ENCODE measurements around the gene DNAH5. TPM values are rescaled to one million over a fixed set of nuclear protein-coding genes. Genes with fewer than 3 reads are reported as not detected.
A peak's percentile ranks its signal among the peaks of the same experiment; 100 is the strongest.
"Not testable (repeated sequence)": the region's sequence is repeated elsewhere in the genome, so short reads cannot be mapped to it uniquely, and the experiment has no call there.

DNAH5 gene, protein sequence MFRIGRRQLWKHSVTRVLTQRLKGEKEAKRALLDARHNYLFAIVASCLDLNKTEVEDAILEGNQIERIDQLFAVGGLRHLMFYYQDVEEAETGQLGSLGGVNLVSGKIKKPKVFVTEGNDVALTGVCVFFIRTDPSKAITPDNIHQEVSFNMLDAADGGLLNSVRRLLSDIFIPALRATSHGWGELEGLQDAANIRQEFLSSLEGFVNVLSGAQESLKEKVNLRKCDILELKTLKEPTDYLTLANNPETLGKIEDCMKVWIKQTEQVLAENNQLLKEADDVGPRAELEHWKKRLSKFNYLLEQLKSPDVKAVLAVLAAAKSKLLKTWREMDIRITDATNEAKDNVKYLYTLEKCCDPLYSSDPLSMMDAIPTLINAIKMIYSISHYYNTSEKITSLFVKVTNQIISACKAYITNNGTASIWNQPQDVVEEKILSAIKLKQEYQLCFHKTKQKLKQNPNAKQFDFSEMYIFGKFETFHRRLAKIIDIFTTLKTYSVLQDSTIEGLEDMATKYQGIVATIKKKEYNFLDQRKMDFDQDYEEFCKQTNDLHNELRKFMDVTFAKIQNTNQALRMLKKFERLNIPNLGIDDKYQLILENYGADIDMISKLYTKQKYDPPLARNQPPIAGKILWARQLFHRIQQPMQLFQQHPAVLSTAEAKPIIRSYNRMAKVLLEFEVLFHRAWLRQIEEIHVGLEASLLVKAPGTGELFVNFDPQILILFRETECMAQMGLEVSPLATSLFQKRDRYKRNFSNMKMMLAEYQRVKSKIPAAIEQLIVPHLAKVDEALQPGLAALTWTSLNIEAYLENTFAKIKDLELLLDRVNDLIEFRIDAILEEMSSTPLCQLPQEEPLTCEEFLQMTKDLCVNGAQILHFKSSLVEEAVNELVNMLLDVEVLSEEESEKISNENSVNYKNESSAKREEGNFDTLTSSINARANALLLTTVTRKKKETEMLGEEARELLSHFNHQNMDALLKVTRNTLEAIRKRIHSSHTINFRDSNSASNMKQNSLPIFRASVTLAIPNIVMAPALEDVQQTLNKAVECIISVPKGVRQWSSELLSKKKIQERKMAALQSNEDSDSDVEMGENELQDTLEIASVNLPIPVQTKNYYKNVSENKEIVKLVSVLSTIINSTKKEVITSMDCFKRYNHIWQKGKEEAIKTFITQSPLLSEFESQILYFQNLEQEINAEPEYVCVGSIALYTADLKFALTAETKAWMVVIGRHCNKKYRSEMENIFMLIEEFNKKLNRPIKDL (N-terminal part only)
- 0.75 and 1.3 TPM in 2 replicates for total RNA-seq (2014; rRNA removed)
- polyA plus RNA-seq (2012) = 0.79 TPM

- DNase-seq (ENCODE audit: low read depth) = peak; percentile 41
These were observed at the start of gene DNAH5 for GRCh38 chr5:13944560-13945199. DNAH5 (minus strand) TSS chr5:13944688; CDS start chr5:13944438, 250 bp downstream.

- no peak for DNase-seq (ENCODE audit: low read depth)
These were observed 49.4 kb upstream of the DNAH5 start for GRCh38 chr5:13993926-13994325.

DNA sequence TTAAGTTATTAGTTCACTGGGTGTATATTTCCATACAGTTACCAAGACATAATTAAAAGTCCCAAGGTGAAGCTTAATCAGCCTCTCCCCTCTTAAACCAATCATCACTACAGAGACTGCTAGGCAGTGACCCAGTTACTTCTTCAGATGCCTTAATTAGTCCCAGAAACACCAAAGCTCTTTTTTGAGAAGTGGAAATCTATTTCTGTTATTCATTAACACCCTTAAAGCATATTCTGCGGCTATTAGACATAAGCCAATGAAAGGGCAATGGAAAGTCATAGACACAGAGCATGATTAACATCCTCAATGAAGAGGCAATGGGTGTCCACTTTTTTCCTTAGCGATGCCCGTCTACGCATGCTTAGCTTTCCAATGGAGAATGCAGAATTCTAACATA is 48.3 kb upstream of the DNAH5 start:
- DNase-seq (ENCODE audit: low read depth) = no peak

DNA sequence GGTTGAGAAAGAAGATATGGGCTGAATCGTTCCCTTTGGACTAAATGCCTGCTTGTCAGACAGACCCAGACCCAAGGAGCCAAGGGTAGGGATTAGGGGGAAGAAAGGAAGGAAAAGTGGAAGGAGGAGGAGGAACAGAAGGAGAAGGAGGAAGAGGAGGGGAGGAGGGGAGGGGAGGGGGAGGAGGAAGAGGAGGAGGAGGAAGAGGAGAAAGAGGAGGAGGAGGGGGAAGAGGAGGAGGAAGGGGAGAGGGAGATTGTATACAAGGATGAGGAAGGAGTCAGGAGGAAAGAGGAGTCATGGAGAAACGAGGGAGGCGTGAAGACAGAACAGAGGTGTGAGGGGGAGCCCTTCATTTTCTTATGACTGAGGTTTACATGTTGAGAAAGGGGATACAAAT is 46.9 kb upstream of the DNAH5 start:
- no peak for DNase-seq (ENCODE audit: low read depth)

- no peak for DNase-seq (ENCODE audit: low read depth)
These were observed 46.4 kb upstream of the DNAH5 start for GRCh38 chr5:13990896-13991295.

- DNase-seq (ENCODE audit: low read depth) = no peak
These were observed 45.3 kb upstream of the DNAH5 start for GRCh38 chr5:13989832-13990231.

GRCh38 chr5:13987843-13988464 is 43.5 kb upstream of the DNAH5 start:
- peak; percentile 67 for DNase-seq (ENCODE audit: low read depth)

GRCh38 chr5:13985731-13986418 is 41.4 kb upstream of the DNAH5 start:
- DNase-seq (ENCODE audit: low read depth) = peak; percentile 97

- not testable (repeated sequence) for DNase-seq (ENCODE audit: low read depth)
These were observed 40.4 kb upstream of the DNAH5 start for GRCh38 chr5:13984888-13985287.

- peak; percentile 54 for DNase-seq (ENCODE audit: low read depth)
These were observed 32.7 kb upstream of the DNAH5 start for GRCh38 chr5:13976867-13977830.

- DNase-seq (ENCODE audit: low read depth) = no peak
These were observed 31.7 kb upstream of the DNAH5 start for GRCh38 chr5:13976223-13976622.

DNA sequence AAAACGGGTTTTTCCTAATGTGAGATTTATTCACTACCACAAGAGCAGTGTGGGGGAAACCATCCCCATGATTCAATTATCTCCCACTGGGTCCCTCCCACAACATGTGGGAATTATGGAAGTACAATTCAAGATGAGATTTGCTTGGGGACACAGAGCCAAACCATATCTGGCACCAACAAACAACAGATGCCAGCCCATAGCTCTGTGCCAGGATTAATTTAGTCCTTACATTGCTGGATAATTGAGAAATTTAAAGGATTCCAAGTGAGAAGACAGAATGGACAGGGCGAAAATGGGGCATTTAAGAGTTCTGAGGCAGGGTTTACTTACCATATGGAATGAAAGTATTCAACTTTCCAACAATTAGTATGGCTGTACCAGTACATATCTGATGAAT is 30.8 kb upstream of the DNAH5 start:
- no peak for DNase-seq (ENCODE audit: low read depth)

DNA sequence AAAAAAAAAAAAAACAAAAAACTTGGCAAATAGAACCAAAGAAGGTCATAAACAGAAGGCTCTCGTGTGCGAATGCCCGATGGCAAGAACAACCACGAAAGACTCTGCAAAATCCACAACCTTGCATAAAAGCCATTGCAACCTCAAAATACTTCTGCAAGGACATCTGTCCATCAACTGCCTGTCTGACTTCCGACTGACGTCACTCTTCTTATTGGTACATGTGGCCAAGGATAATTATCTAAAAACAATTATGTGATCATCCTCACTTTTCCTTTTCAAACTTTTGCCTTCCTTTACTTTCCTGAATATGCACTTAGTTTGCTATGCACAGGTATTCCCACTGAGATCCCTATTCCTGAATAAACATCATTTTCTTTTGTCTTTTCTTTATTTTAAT is 29.2 kb upstream of the DNAH5 start:
- no peak for DNase-seq (ENCODE audit: low read depth)

DNA sequence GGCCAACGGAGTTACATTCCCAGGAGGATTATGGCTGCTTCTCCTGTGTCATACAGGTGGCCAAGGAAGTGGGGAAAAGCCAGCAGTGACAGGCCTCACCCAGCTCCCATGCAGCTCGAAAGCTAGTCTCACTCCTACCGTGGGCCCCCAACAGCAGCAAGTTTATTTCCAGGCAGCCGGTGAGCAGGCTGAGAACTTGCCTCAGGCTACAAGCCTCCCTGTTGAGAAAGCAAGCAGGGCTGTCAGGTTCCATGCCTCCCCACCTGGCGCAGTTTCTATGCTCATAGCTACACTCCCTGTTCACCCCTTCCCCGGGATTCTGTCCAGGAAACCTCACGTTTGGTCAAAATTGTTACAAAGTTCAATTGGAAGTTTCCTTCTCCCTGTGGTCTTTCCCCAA is 27.5 kb upstream of the DNAH5 start:
- DNase-seq (ENCODE audit: low read depth) = no peak

DNA sequence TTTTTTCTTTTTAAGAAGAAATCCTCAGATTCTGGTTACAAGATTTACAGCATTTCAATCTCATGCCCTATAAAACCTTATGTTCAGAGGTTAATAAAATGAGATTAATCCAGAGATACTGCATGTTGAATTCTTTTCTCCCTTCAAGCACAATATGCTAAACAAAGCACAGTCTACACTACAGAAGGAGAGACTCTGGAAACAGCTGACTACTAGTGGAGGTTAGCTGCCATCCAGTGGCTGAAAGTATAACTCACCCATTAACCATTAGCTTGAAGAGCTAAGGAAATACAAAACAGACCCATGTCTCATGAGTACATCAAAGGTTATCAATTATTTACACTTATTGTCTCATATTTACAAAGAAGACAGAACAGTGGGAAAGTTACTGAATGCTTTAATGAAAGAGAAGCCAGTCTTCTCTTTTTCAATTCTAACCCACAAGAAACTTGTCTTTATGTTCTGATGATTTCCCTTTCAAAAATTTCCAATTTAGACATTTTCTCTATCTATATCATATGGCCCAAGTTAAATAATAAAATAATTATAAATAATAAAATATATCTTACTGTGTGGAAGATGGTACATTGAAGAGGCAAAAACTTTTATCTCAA is 12.7 kb upstream of the DNAH5 start:
- DNase-seq (ENCODE audit: low read depth) = peak; percentile 67

- no peak for DNase-seq (ENCODE audit: low read depth)
These were observed 12.0 kb upstream of the DNAH5 start for GRCh38 chr5:13956471-13956870.

GRCh38 chr5:13955896-13956295 is 11.4 kb upstream of the DNAH5 start:
- DNase-seq (ENCODE audit: low read depth) = peak; percentile 63

DNA sequence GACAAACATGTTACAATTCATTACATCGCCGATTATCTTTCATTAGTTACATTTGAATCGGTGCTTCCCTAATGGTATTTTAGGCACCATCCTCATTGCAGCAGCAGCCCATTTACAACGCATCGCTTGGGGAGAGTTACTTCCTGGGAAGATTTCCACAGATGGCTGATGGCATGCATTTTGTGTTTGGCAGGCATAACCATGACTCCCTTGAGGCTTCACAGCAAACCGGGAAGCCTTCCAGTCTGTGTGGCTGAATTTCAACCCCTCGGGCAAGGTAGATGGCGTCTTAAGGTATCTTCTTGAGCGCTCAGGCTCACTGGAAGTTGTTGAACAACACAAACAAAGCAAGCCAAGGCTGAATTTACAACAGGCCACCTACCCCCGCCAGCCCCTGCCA is 1.6 kb upstream of the DNAH5 start:
- peak; percentile 26 for DNase-seq (ENCODE audit: low read depth)

DNA sequence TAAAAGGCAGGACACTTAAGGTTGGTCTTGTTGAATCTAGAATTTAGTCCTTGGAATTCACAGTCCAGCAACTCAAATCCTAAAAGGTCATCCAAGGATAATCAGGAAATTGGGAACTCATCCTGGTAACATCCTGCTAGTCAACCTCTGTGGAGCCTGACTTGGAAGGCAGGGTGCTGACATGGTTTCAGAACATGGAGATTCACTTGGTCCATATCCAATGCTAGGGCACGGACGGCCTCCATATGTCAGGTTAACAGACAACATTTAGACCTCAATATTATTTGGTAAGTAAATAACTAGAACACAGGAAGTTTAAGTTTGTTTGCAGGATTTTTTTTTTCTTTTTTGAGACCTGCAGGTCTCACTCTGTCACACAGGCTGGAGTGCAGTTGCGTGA is 783 bp upstream of the DNAH5 start:
- DNase-seq (ENCODE audit: low read depth) = no peak
